DMS 273 (cell line): ENCODE measurements around the gene PRSS56.

Experiments
- DNase-seq: peaks from one replicate; lab custom pipeline; 2025; ENCODE audit not compliant: unreplicated experiment; lab: John Stamatoyannopoulos, UW

The PRSS56 gene

GRCh38 chr2:232540441-232541041 lies 20.4 kb downstream of the PRSS56 start:
- no peak for DNase-seq

- no peak for DNase-seq
These were observed 21.2 kb downstream of the PRSS56 start for GRCh38 chr2:232541195-232541960.

DNA sequence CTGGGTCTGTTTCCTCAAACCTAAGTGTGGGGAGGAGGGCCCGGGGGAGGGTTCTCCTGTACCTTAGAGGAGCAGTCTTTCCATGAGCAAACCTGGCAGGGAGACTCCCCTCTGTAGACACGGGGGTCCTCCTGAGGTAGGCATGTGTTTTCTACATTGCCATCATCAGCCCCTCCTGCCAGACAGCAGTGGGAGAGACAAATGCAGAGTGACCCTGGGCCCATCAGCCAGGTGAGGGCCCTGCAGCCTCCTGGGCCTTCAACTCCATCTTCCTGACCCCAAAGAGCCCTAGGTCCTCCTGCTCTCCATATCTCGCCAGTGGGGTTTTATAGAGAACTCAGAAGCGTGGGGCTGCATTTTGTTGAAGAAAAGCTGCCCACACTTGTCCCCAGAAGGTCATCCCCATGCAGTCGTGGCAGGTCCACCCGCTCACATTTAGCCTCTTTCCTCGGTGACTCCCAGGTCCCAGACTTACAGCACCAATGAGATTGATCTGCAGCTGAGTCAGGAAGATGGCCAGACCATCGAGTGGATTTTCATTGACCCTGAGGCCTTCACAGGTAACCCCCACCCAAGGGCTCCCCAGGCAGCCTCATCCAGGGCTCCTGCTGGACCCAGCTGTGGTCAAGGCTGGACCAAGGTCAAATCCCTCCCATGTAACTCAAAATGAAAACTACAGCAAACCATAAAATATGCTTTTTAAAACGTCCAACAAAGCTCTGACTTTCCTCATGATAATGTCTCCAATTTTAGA lies 21.9 kb downstream of the PRSS56 start:
- DNase-seq, result no peak

GRCh38 chr2:232542715-232543467 lies 22.7 kb downstream of the PRSS56 start:
- DNase-seq, result no peak

- DNase-seq, result no peak
These were observed 23.3 kb downstream of the PRSS56 start for GRCh38 chr2:232543491-232543890.

GRCh38 chr2:232543928-232544631 lies 23.9 kb downstream of the PRSS56 start:
- no peak for DNase-seq

DNA sequence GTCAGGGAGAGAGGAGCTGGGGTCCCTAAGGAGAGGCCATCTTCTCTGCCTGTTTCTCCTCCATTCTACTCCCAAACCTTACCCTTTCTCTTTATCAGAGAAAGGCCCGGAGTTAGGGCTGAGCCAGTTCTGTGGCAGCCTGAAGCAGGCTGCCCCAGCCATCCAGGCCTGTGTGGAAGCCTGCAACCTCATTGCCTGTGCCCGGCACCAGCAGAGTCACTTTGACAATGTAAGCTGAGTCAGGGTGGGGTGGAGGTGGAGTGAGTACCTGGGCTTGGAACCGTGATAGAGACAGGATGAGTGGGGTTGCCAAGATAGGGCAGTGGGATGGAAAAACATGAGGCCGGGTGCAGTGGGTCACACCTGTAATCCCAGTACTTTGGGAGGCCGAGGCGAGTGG lies 24.5 kb downstream of the PRSS56 start:
- DNase-seq, result no peak

DNA sequence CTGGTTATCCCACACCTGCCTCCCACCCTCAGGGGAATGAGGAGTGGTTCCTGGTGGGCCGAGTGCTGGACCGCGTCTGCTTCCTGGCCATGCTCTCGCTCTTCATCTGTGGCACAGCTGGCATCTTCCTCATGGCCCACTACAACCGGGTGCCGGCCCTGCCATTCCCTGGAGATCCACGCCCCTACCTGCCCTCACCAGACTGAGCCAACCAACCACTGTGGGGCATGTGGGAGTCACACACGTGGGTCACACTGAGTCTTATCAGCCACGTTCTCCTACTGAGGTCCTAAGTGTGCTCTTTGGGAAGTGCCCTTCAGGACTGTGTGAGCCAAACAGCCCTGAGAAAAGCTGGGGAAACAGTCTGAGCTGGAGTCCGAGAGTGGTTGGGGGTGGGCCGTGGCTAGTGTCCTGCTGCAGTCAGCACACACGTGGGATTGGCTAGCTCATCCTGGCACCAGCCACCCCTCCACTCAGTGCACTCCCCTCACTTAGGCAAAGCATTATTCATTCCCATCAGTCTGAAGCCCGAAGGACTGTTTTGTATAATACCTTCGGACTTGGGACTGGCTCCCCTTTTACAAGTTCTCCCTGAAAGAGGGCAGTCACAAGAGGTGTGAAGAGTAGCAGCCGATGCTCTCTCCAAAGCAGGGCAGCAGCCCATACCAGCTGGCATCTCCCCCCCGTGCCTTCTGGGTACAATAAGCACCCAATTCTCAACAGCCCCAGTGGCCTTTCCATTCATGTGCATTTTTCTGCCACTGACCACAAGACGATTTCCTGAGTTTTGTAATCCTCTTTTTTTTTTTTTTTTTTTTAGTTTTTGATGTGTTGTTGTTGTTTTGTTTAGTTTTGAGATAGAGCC lies 25.6 kb downstream of the PRSS56 start:
- no peak for DNase-seq

GRCh38 chr2:232547991-232548390 lies 27.8 kb downstream of the PRSS56 start:
- DNase-seq, result no peak

- DNase-seq, result peak; percentile 75
These were observed 29.6 kb downstream of the PRSS56 start for GRCh38 chr2:232549655-232550353.

DNA sequence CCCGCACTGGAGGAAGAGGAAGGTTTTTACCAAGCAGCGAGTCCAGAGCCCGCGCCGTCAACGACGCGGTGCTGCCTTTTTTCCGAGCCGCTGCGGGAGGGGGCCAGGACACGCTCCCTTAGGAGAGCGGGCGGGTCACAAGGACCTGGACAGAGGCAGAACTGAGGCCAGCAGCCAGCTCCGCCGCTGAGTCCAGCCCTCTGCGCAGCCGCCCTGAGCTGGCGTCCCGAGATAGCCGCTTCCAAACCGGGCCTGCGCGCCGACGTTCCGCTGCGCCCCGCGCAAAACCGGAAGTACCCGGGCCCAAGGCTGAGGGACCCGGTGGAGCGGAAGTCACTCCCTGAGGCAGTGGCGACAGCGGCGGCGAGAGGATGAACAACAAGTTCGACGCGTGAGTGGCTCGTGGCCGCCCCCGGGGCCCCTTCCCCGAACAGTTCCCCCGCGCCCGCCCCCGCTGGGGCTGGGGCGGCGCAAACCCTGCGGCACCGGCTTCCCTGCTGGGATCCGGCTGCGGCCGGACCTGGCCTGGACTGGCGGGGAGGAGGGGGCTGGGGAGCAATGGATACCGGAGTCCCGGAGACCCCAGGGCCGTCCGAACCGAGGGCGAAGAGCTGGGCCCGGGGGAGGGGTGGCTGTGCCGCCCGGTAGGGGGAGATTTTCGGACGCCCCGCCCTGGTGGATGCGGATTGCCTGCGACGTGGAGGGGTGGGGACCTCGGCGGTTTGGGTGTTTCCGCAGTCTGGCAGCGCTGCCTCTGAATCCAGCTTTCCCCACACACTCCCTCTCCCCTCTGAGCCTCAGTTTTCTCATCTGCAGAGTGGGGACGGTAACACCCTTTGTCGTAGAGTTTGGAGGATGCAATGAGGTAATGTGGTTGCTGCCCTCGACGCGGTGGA lies 30.4 kb downstream of the PRSS56 start, which contains the start of the genes EIF4E2 and TIGD1:
Gene EIF4E2, plus strand, starts transcription at position 336 of the 896 bp plus-strand sequence. Its CDS starts 36 bp downstream, at position 372.
Gene TIGD1, minus strand, starts transcription at position 204 of the 896 bp plus-strand sequence. CDS start 675 bp downstream, outside the sequence.
- peak; percentile 97 for DNase-seq

- DNase-seq, result no peak
These were observed 31.1 kb downstream of the PRSS56 start for GRCh38 chr2:232551250-232551638.

- no peak for DNase-seq
These were observed 31.6 kb downstream of the PRSS56 start for GRCh38 chr2:232551776-232552175.

GRCh38 chr2:232556426-232556825 lies 36.2 kb downstream of the PRSS56 start:
- DNase-seq, result no peak

GRCh38 chr2:232562515-232563151 lies 42.4 kb downstream of the PRSS56 start:
- no peak for DNase-seq

- DNase-seq, result no peak
These were observed 43.4 kb downstream of the PRSS56 start for GRCh38 chr2:232563580-232563979.

- no peak for DNase-seq
These were observed 47.5 kb downstream of the PRSS56 start for GRCh38 chr2:232567721-232568120.
